ENCODE measurements around the gene DNMBP.

The DNMBP gene

DNA sequence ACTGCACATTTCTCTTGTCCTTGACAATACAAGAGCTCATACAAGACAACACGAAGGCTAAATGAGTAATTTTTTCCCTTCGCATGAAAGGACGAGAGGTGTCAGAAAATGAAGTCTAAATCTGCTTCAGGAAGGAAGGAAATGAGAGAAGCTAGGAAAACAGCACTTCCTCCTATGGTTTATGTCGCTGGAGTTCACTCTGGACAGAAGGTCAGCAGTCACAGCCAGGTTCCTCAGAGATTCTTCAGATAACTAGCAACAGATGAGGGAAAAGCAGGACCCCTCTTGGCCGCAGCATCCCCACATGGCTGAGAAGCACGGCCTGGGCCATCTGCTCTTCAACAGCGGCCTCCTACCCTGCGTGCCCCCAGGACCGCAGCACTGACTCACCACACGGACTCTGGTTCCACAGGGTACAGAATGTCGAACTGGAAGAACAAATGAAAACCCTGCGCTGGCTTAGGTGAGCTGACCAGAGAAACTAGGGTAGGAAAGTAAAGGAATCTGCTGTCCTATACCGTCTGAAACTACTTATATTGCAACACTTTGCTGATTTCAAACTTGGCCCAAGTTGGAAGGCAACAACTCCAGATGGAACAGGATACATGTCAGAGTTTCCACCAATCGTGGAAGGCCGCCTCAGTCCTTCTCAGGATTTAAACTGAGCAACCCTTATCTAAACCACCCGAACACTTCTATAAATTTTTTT, 26.3 kb downstream of the DNMBP start:
- Histone ChIP-seq H3K4me3 (ENCODE audit: low read length in 2 of 2) (no peak overlapping the region), H3K27ac (replicated peaks; ENCODE audit: low read length) (no peak overlapping the region), H2AK5ac (ENCODE audit: low read depth, low read length) (no peak overlapping the region), H2AFZ (ENCODE audit: low read length) (no peak overlapping the region), H2BK15ac (ENCODE audit: low read length) (no peak overlapping the region), H2BK12ac (ENCODE audit: low read length) (no peak overlapping the region), H3K23ac (ENCODE audit: low read depth, low read length, poor library complexity) (no peak overlapping the region), H3K18ac (ENCODE audit: low read length) (peak overlapping the region; percentile 83), H3K36me3 (replicated peaks in 1 of 2; ENCODE audit: control insufficient read depth in 2 of 2, insufficient read depth in 2 of 2, low read length in 2 of 2) (peaks cover 0 to 2% of the 10 kb centered on the region in 2 donors), H4K8ac (ENCODE audit: low read depth, low read length) (no peak overlapping the region), H3K79me1 (ENCODE audit: low read depth, low read length) (no peaks in the 10 kb centered on the region), H3K27me3 (ENCODE audit: control insufficient read depth in 3 of 3, insufficient read depth in 3 of 3, low read depth in 1 of 3, low read length in 3 of 3) (no peaks in the 10 kb centered on the region), H3K4me2 (ENCODE audit: insufficient read depth, low read length, poor library complexity, severe bottlenecking) (no peak overlapping the region), H4K91ac (ENCODE audit: low read depth, low read length, poor library complexity) (peak overlapping the region; percentile 79), H2BK120ac (ENCODE audit: low read depth, low read length) (no peak overlapping the region), H3K9ac (ENCODE audit: low read depth, low read length, poor library complexity) (no peak overlapping the region), H3K9me3 (replicated peaks in 1 of 2; ENCODE audit: control insufficient read depth in 2 of 2, insufficient read depth in 1 of 2, low read depth in 1 of 2, low read length in 2 of 2) (no peaks in the 10 kb centered on the region), H3K4ac (ENCODE audit: low read length) (no peak overlapping the region), H2BK5ac (ENCODE audit: low read length) (no peak overlapping the region), H3K4me1 (ENCODE audit: control insufficient read depth in 2 of 2, insufficient read depth in 1 of 2, low read depth in 1 of 2, low read length in 2 of 2) (no peaks in the 10 kb centered on the region), H3K14ac (ENCODE audit: low read length) (peak overlapping the region; percentile 21)
- no peak for DNase-seq (ENCODE audit: low spot score)
- no CpG with 5 or more reads among the region's 16 CpGs for whole genome bisulfite sequencing, 2 donors (ENCODE audit: extremely low coverage in 2 of 2, insufficient read length in 2 of 2, insufficient replicate concordance in 1 of 2)

DNA sequence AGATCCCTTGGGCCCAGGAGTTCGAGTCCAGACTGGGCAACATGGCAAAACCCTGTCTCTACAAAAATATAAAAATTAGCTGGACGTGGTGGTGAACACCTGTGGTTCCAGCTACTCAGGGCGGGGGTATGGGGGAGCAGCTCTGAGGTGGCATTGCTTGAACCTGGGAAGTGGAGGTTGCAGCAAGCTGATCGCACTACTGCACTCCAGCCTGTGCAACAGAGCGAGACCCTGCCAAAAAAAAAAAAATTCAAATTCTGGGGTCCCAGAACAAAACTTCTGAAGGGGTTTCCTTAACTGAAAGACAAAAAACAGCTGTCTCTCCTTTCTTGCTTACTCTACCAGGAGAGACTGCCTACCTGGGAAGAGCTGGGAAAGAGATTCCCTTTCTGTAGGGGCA, 27.0 kb downstream of the DNMBP start:
- Histone ChIP-seq H3K4me3 (ENCODE audit: low read length in 2 of 2) (no peak overlapping the region), H3K4ac (ENCODE audit: low read length) (no peak overlapping the region), H3K27me3 (ENCODE audit: control insufficient read depth in 3 of 3, insufficient read depth in 3 of 3, low read depth in 1 of 3, low read length in 3 of 3) (no peaks in the 10 kb centered on the region), H3K36me3 (replicated peaks in 1 of 2; ENCODE audit: control insufficient read depth in 2 of 2, insufficient read depth in 2 of 2, low read length in 2 of 2) (peaks cover 0 to 2% of the 10 kb centered on the region in 2 donors), H2BK12ac (ENCODE audit: low read length) (no peak overlapping the region), H3K18ac (ENCODE audit: low read length) (no peak overlapping the region), H3K23ac (ENCODE audit: low read depth, low read length, poor library complexity) (no peak overlapping the region), H2AFZ (ENCODE audit: low read length) (no peak overlapping the region), H3K14ac (ENCODE audit: low read length) (no peak overlapping the region), H3K9ac (ENCODE audit: low read depth, low read length, poor library complexity) (no peak overlapping the region), H2AK5ac (ENCODE audit: low read depth, low read length) (no peak overlapping the region), H2BK5ac (ENCODE audit: low read length) (no peak overlapping the region), H3K4me1 (ENCODE audit: control insufficient read depth in 2 of 2, insufficient read depth in 1 of 2, low read depth in 1 of 2, low read length in 2 of 2) (peaks cover 0 to 3% of the 10 kb centered on the region in 2 donors), H3K27ac (replicated peaks; ENCODE audit: low read length) (no peak overlapping the region), H2BK120ac (ENCODE audit: low read depth, low read length) (no peak overlapping the region), H3K4me2 (ENCODE audit: insufficient read depth, low read length, poor library complexity, severe bottlenecking) (no peak overlapping the region), H3K79me1 (ENCODE audit: low read depth, low read length) (no peaks in the 10 kb centered on the region), H4K8ac (ENCODE audit: low read depth, low read length) (no peak overlapping the region), H4K91ac (ENCODE audit: low read depth, low read length, poor library complexity) (no peak overlapping the region), H3K9me3 (replicated peaks in 1 of 2; ENCODE audit: control insufficient read depth in 2 of 2, insufficient read depth in 1 of 2, low read depth in 1 of 2, low read length in 2 of 2) (no peaks in the 10 kb centered on the region), H2BK15ac (ENCODE audit: low read length) (no peak overlapping the region)
- WGBS, 2 donors (ENCODE audit: extremely low coverage in 2 of 2, insufficient read length in 2 of 2, insufficient replicate concordance in 1 of 2) = no CpG with 5 or more reads among the region's 5 CpGs
- DNase-seq (ENCODE audit: low spot score) = no peak

DNA sequence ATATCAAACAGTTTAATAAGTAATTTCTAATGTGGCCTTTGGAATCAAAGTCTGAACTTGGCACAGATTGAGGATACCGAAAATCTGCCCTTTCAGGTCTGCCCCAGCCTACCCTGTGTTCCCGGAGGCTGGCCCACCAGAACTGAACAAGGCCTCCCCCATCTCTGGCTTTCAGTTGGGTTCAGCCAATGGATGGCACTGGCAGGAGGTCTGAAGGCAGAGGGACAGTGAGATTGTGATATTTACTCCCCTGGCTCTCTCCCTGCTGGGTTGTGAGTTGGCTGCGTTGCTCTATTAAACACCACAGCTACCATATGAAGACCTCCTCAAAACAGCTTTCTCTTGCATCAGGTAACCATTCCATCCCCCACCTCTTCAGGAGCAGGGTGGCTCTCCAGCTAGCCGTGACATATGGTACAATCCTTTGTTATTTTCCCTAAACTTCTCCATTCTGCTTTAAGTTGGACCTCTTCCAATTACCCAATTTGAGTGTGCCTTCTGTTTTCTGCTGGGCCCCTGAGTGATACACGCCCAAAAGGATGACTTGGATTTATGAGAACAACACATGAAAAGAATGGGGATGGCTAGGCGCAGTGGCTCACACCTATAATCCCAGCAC, 28.1 kb downstream of the DNMBP start:
- no peak overlapping the region for H2BK12ac ChIP-seq (ENCODE audit: low read length)
- H3K14ac ChIP-seq (ENCODE audit: low read length) = no peak overlapping the region
- WGBS, 2 donors (ENCODE audit: extremely low coverage in 2 of 2, insufficient read length in 2 of 2, insufficient replicate concordance in 1 of 2) = no CpG with 5 or more reads among the region's 6 CpGs
- H3K27me3 ChIP-seq (ENCODE audit: control insufficient read depth in 3 of 3, insufficient read depth in 3 of 3, low read depth in 1 of 3, low read length in 3 of 3) = no peaks in the 10 kb centered on the region
- no peak overlapping the region for H3K4me3 ChIP-seq (ENCODE audit: low read length in 2 of 2)
- no peak overlapping the region for H2AK5ac ChIP-seq (ENCODE audit: low read depth, low read length)
- no peak overlapping the region for H3K23ac ChIP-seq (ENCODE audit: low read depth, low read length, poor library complexity)
- H3K4me1 ChIP-seq (ENCODE audit: control insufficient read depth in 2 of 2, insufficient read depth in 1 of 2, low read depth in 1 of 2, low read length in 2 of 2) = peaks cover 3 to 4% of the 10 kb centered on the region in 2 donors
- no peak overlapping the region for H2BK5ac ChIP-seq (ENCODE audit: low read length)
- no peak overlapping the region for H2BK15ac ChIP-seq (ENCODE audit: low read length)
- H4K91ac ChIP-seq (ENCODE audit: low read depth, low read length, poor library complexity) = no peak overlapping the region
- peaks cover 0 to 2% of the 10 kb centered on the region in 2 donors for H3K36me3 ChIP-seq (replicated peaks in 1 of 2; ENCODE audit: control insufficient read depth in 2 of 2, insufficient read depth in 2 of 2, low read length in 2 of 2)
- H3K27ac ChIP-seq (replicated peaks; ENCODE audit: low read length) = no peak overlapping the region
- no peak overlapping the region for H2BK120ac ChIP-seq (ENCODE audit: low read depth, low read length)
- no peak overlapping the region for H2AFZ ChIP-seq (ENCODE audit: low read length)
- no peak for DNase-seq (ENCODE audit: low spot score)
- H3K4me2 ChIP-seq (ENCODE audit: insufficient read depth, low read length, poor library complexity, severe bottlenecking) = no peak overlapping the region
- H3K4ac ChIP-seq (ENCODE audit: low read length) = no peak overlapping the region
- H3K18ac ChIP-seq (ENCODE audit: low read length) = no peak overlapping the region
- H3K9ac ChIP-seq (ENCODE audit: low read depth, low read length, poor library complexity) = no peak overlapping the region
- no peaks in the 10 kb centered on the region for H3K9me3 ChIP-seq (replicated peaks in 1 of 2; ENCODE audit: control insufficient read depth in 2 of 2, insufficient read depth in 1 of 2, low read depth in 1 of 2, low read length in 2 of 2)
- no peak overlapping the region for H4K8ac ChIP-seq (ENCODE audit: low read depth, low read length)
- no peaks in the 10 kb centered on the region for H3K79me1 ChIP-seq (ENCODE audit: low read depth, low read length)

- peaks cover 3 to 4% of the 10 kb centered on the region in 2 donors for H3K4me1 ChIP-seq (ENCODE audit: control insufficient read depth in 2 of 2, insufficient read depth in 1 of 2, low read depth in 1 of 2, low read length in 2 of 2)
- H2AK5ac ChIP-seq (ENCODE audit: low read depth, low read length) = no peak overlapping the region
- H3K27ac ChIP-seq (replicated peaks; ENCODE audit: low read length) = no peak overlapping the region
- no peak overlapping the region for H3K18ac ChIP-seq (ENCODE audit: low read length)
- H3K4me2 ChIP-seq (ENCODE audit: insufficient read depth, low read length, poor library complexity, severe bottlenecking) = no peak overlapping the region
- H3K9ac ChIP-seq (ENCODE audit: low read depth, low read length, poor library complexity) = no peak overlapping the region
- H3K23ac ChIP-seq (ENCODE audit: low read depth, low read length, poor library complexity) = no peak overlapping the region
- H2BK120ac ChIP-seq (ENCODE audit: low read depth, low read length) = no peak overlapping the region
- no peak overlapping the region for H3K4me3 ChIP-seq (ENCODE audit: low read length in 2 of 2)
- H4K8ac ChIP-seq (ENCODE audit: low read depth, low read length) = no peak overlapping the region
- H3K4ac ChIP-seq (ENCODE audit: low read length) = no peak overlapping the region
- no peaks in the 10 kb centered on the region for H3K27me3 ChIP-seq (ENCODE audit: control insufficient read depth in 3 of 3, insufficient read depth in 3 of 3, low read depth in 1 of 3, low read length in 3 of 3)
- WGBS, 2 donors (ENCODE audit: extremely low coverage in 2 of 2, insufficient read length in 2 of 2, insufficient replicate concordance in 1 of 2) = no CpG with 5 or more reads among the region's 5 CpGs
- H3K14ac ChIP-seq (ENCODE audit: low read length) = no peak overlapping the region
- no peaks in the 10 kb centered on the region for H3K9me3 ChIP-seq (replicated peaks in 1 of 2; ENCODE audit: control insufficient read depth in 2 of 2, insufficient read depth in 1 of 2, low read depth in 1 of 2, low read length in 2 of 2)
- H2BK15ac ChIP-seq (ENCODE audit: low read length) = no peak overlapping the region
- H3K36me3 ChIP-seq (replicated peaks in 1 of 2; ENCODE audit: control insufficient read depth in 2 of 2, insufficient read depth in 2 of 2, low read length in 2 of 2) = peaks cover 0 to 3% of the 10 kb centered on the region in 2 donors
- no peak overlapping the region for H2BK5ac ChIP-seq (ENCODE audit: low read length)
- H3K79me1 ChIP-seq (ENCODE audit: low read depth, low read length) = no peaks in the 10 kb centered on the region
- no peak overlapping the region for H4K91ac ChIP-seq (ENCODE audit: low read depth, low read length, poor library complexity)
- DNase-seq (ENCODE audit: low spot score) = no peak
- no peak overlapping the region for H2AFZ ChIP-seq (ENCODE audit: low read length)
- H2BK12ac ChIP-seq (ENCODE audit: low read length) = no peak overlapping the region
These were observed 30.6 kb downstream of the DNMBP start for GRCh38 chr10:99979066-99979685.

Measured in neuronal stem cell (in vitro differentiated cells).